PC-3 (cell line): ENCODE data around the gene PRDM8. TPM values are rescaled to one million over a fixed set of nuclear protein-coding genes. Genes with fewer than 3 reads are reported as not detected.

Source experiments
- ATAC-seq: fragments of 200-7000 bp; cut with Tn5 transposase; 2 replicates; pipeline ENCODE4 v1.9.1; 2020; ENCODE audit warnings: mild to moderate bottlenecking, moderate library complexity
- BruUV-seq: library from RNA; stranded (reverse); fragments of 400-500 nt; replicated peaks from 2 replicates; lab custom pipeline; 2021; lab: Mats Ljungman, UMichigan
- CTCF ChIA-PET: fragments of 300-600 bp; sonication (Branson Sonifier 250); formaldehyde crosslinking; loops from one replicate; lab custom pipeline; 2022; ENCODE audit warnings: antibody characterized with exemption; lab: Charles Lee
- POLR2A ChIA-PET: fragments of 300-600 bp; sonication (Branson Sonifier 250); formaldehyde crosslinking; loops from one replicate; lab custom pipeline; 2022; ENCODE audit warnings: antibody characterized with exemption; ENCODE audit not compliant: unreplicated experiment; lab: Charles Lee
- DNase-seq: peaks from one replicate; pipeline ENCODE4 v3.0.0-alpha.2; 2015
- H2AFZ ChIP-seq: fragments of 300-600 bp; sonication (generic); 2 replicates; pipeline ENCODE4 v1.6.0; 2016; ENCODE audit warnings: antibody characterized with exemption, low read length
- H3F3A ChIP-seq: fragments of 300-600 bp; sonication (generic); one replicate; pipeline ENCODE4 v1.6.0; 2017; ENCODE audit warnings: antibody characterized with exemption, low read length, control low read depth, mild to moderate bottlenecking; ENCODE audit not compliant: unreplicated experiment
- H3K27ac ChIP-seq: fragments of 300-600 bp; sonication (generic); 2 replicates; pipeline ENCODE4 v1.5.1; 2016; ENCODE audit warnings: mild to moderate bottlenecking, low read length
- H3K27me3 ChIP-seq: fragments of 300-600 bp; sonication (generic); 2 replicates; pipeline ENCODE4 v1.6.1; 2016; ENCODE audit warnings: low read length, mixed read lengths
- H3K36me3 ChIP-seq: fragments of 300-600 bp; sonication (generic); 2 replicates; pipeline ENCODE4 v1.6.1; 2016; ENCODE audit warnings: low read depth, mixed run types, low read length, mixed read lengths
- H3K4me1 ChIP-seq: fragments of 300-600 bp; sonication (generic); 2 replicates; pipeline ENCODE4 v1.5.1; 2016; ENCODE audit warnings: low read length; ENCODE audit not compliant: insufficient read depth
- H3K4me2 ChIP-seq: fragments of 300-600 bp; sonication (generic); 2 replicates; pipeline ENCODE4 v1.6.0; 2016; ENCODE audit warnings: low read length
- H3K4me3 ChIP-seq: fragments of 300-600 bp; sonication (generic); 2 replicates; pipeline ENCODE4 v1.5.1; 2016; ENCODE audit warnings: mild to moderate bottlenecking, low read length, mixed read lengths
- H3K79me2 ChIP-seq: fragments of 300-600 bp; sonication (generic); 2 replicates; pipeline ENCODE4 v1.6.1; 2017; ENCODE audit warnings: low read length, mixed read lengths
- H3K9ac ChIP-seq: fragments of 300-600 bp; sonication (generic); 2 replicates; pipeline ENCODE4 v1.6.0; 2016; ENCODE audit warnings: mild to moderate bottlenecking, low read length
- H3K9me2 ChIP-seq: fragments of 300-600 bp; sonication (generic); replicated peaks from 2 replicates; pipeline ENCODE4 v1.6.1; 2016; ENCODE audit warnings: mixed run types, low read length, mixed read lengths
- H3K9me3 ChIP-seq: fragments of 300-600 bp; sonication (generic); 2 replicates; pipeline ENCODE4 v1.6.1; 2016; ENCODE audit warnings: low read length, mixed read lengths
- H4K20me1 ChIP-seq: fragments of 300-600 bp; sonication (generic); 2 replicates; pipeline ENCODE4 v1.6.1; 2016; ENCODE audit warnings: low read length, mixed read lengths
- CTCF ChIP-seq: fragments of 300-600 bp; sonication (generic); conservative IDR thresholded peaks from 2 replicates; pipeline ENCODE4 v1.5.1; 2017; ENCODE audit warnings: antibody characterized with exemption, low read depth, mild to moderate bottlenecking, low read length
- EZH2 ChIP-seq: fragments of 300-600 bp; sonication (generic); IDR thresholded peaks from one replicate; pipeline ENCODE4 v1.6.1; 2017; ENCODE audit warnings: antibody characterized with exemption, mild to moderate bottlenecking, low read length; ENCODE audit not compliant: unreplicated experiment
- EZH2phosphoT487 ChIP-seq: fragments of 300-600 bp; sonication (generic); IDR thresholded peaks from 2 replicates; pipeline ENCODE4 v1.6.1; 2018; ENCODE audit warnings: mild to moderate bottlenecking, antibody characterized with exemption, low read length, borderline replicate concordance
- intact Hi-C: fragments of 100-400 bp; cut with micrococcal nuclease; formaldehyde crosslinking; loops from 2 replicates; pipeline ENCODE4 v1.9.0; 2023
- total RNA-seq: library from RNA; depleted of rRNA; stranded (reverse); fragments of >200 nt; gene quantifications from 2 replicates; pipeline ENCODE4 v1.2.3, GENCODE V29; 2014

Gene PRDM8
- total RNA-seq, 1 experiment from 2014 or later: 8.9 TPM

- Histone ChIP-seq H3K4me3 (no peak overlapping the region), H3K27ac (no peak overlapping the region), H3K9me2 (no peaks in the 10 kb centered on the region), H3F3A (no peaks in the 10 kb centered on the region), H3K4me1 (peaks cover 5% of the 10 kb centered on the region), H3K9ac (no peak overlapping the region), H3K79me2 (no peaks in the 10 kb centered on the region), H3K9me3 (no peaks in the 10 kb centered on the region), H3K36me3 (no peaks in the 10 kb centered on the region), H4K20me1 (no peaks in the 10 kb centered on the region), H3K27me3 (no peaks in the 10 kb centered on the region), H2AFZ (no peak overlapping the region), H3K4me2 (no peak overlapping the region)
- ChIA-PET POLR2A (no interaction called here), CTCF (no interaction called here)
- TF ChIP-seq CTCF (no peak), EZH2 (no peak), EZH2phosphoT487 (no peak)
- DNase-seq (no peak), ATAC-seq (no peak)
- intact Hi-C loops: no loop called here
- no TSS peak for BruUV-seq
These were observed 28.3 kb downstream of the PRDM8 start for GRCh38 chr4:80225595-80225994.

- ChIA-PET CTCF (no interaction called here), POLR2A (no interaction called here)
- Histone ChIP-seq H4K20me1 (no peaks in the 10 kb centered on the region), H3K9ac (no peak overlapping the region), H3K27me3 (no peaks in the 10 kb centered on the region), H2AFZ (no peak overlapping the region), H3K79me2 (no peaks in the 10 kb centered on the region), H3K36me3 (no peaks in the 10 kb centered on the region), H3K4me2 (no peak overlapping the region), H3K4me3 (no peak overlapping the region), H3K4me1 (0 out of 2 replicates have a peak, but pooled peaks cover 6% of the 10 kb centered on the region), H3K9me2 (no peaks in the 10 kb centered on the region), H3K27ac (no peak overlapping the region), H3F3A (no peaks in the 10 kb centered on the region), H3K9me3 (no peaks in the 10 kb centered on the region)
- DNase-seq (no peak), ATAC-seq (no peak)
- TF ChIP-seq CTCF: no peak
- no peak for TF ChIP-seq EZH2phosphoT487
- TF ChIP-seq EZH2: no peak
- intact Hi-C loops: no loop called here
- no TSS peak for BruUV-seq
These were observed 28.8 kb downstream of the PRDM8 start for GRCh38 chr4:80226094-80226493.

GRCh38 chr4:80228460-80228859 lies 31.2 kb downstream of the PRDM8 start:
- Histone ChIP-seq H3K9me3 (no peaks in the 10 kb centered on the region), H3K9ac (no peak overlapping the region), H2AFZ (no peak overlapping the region), H3K27ac (no peak overlapping the region), H3K4me1 (0 out of 2 replicates have a peak, but pooled peaks cover 7% of the 10 kb centered on the region), H4K20me1 (no peaks in the 10 kb centered on the region), H3K27me3 (no peaks in the 10 kb centered on the region), H3K36me3 (no peaks in the 10 kb centered on the region), H3K4me3 (no peak overlapping the region), H3K9me2 (no peaks in the 10 kb centered on the region), H3F3A (no peaks in the 10 kb centered on the region), H3K4me2 (no peak overlapping the region), H3K79me2 (no peaks in the 10 kb centered on the region)
- DNase-seq (no peak), ATAC-seq (no peak)
- no peak for TF ChIP-seq CTCF
- TF ChIP-seq EZH2: no peak
- TF ChIP-seq EZH2phosphoT487: no peak
- intact Hi-C loops: no loop called here
- ChIA-PET CTCF (no interaction called here), POLR2A (no interaction called here)
- BruUV-seq: no TSS peak
